Stimulated activated CD4-positive, alpha-beta T cell treated with anti-CD3 and anti-CD28 coated beads, Interleukin-1b, Interleukin-23, amount 100 ng/mL, for 48 hours (primary cell): ENCODE measurements around the gene ATP4B.
"Not testable (repeated sequence)": the region's sequence is repeated elsewhere in the genome, so short reads cannot be mapped to it uniquely, and the experiment has no call there.

Experiments used
- DNase-seq: peaks from one replicate; pipeline ENCODE4 v3.0.0-alpha.2; 2020

ATP4B gene

DNA sequence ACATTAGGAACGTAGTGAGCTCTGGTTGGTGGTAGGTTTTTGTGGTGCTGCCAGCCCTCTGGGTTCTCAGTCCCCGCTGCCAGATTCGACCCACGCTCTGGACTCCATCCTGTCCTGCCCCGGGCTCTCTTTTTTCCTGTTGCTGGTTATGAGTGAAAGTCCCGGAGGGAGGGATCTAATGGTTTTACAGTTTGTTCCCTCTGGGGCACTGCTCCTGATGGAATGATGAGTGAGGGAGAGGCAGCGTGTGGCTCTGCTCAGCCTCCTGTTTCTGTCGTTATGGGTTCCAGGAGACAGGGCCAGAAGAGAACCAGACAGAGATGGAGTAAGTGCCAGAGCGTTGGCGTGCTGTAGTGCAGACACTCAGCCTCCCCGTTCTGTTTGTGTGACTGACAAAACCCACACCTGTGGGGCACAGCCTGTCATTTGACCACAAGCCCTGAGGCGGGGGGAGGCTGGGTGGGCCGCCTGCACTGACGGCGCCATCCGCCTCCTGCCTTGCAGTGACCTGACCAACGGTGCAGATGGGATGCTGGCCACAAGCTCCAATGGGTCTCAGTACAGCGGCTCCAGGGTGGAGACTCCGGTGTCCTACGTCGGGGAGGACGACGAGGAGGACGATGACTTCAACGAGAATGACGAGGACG, 18.3 kb downstream of the ATP4B start:
- DNase-seq = no peak

- DNase-seq = no peak
These were observed 19.2 kb downstream of the ATP4B start for GRCh38 chr13:113638806-113639205.

DNA sequence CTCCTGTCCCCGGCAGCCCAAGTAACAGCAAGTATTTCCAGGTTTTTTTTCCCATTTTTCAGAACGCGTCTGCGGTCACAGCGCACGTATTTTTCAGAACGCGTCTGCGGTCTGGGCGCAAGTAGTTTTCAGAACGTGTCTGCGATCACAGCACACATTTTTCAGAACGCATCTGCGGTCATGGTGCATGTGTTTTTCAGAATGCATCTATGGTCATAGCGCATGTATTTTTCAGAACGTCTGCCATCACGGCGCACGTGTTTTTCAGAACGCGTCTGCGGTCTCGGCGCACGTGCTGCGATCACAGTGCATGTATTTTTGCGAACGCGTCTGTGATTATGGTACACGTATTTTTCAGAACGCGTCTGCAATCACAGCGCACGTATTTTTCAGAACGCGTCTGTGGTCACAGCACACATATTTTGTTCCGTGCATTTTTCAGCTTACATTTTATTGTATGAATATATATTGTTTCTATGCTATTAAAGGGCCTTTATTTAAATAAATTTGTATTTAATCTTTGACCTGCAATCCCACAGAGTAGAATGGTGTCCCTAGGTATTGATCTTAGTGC, 19.7 kb downstream of the ATP4B start:
- DNase-seq = no peak

- DNase-seq = no peak
These were observed 20.5 kb downstream of the ATP4B start for GRCh38 chr13:113637262-113638160.

GRCh38 chr13:113636266-113636963, 21.6 kb downstream of the ATP4B start:
- DNase-seq = no peak

GRCh38 chr13:113635709-113636108, 22.3 kb downstream of the ATP4B start:
- DNase-seq = no peak

DNA sequence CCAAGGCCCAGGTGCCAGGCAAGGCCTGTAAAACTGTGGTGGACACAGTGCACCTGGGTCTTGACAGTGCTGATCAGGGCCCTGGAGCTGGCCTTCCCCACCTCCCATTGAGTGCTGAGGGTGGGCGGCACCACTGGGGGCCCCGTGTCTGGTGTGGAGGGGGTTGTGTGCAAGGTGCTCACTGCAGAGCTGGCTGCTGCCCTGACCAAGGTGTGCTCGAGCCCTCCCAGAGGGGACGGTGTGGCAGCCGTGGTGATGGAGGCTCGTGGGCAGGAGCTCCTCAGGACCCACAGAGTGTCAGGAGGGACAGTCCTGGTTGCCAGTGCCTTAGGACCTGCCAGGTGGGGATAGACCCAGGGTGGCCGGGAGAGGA, 23.0 kb downstream of the ATP4B start:
- no peak for DNase-seq

- no peak for DNase-seq
These were observed 23.5 kb downstream of the ATP4B start for GRCh38 chr13:113634279-113635047.

GRCh38 chr13:113633485-113633873, 24.5 kb downstream of the ATP4B start:
- DNase-seq = no peak

DNA sequence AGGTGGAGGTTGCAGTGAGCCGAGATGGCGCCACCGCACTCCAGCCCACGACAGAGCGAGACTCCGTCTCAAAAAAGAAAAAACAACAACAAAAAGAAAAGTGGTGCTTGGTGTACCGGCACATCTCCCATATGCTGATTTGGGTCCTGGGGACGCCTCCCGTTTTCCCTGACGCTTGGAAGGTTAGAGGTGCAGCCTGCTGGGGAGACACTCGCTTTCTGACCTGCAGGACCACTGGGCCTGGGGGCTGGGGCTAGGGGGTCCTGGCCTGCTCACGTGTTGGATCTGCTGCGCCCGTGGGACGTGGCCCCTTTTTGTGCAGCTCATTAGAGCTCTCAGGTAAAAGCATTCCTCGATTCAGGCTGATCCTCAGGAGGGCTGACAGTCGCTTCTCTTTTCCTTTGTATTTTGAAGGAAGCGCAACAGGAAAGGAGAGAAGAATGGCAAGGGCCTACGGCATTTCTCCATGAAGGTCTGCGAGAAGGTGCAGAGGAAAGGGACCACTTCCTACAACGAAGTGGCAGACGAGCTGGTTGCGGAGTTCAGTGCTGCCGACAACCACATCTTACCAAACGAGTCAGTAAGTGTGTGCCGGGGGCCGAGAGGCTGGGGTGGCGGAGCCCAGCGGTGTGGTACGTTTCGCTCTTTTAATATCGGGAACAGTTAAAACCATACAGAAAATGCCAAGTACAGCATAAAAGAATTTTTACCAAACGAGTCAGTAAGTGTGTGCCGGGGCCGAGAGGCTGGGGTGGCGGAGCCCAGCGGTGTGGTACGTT, 25.1 kb downstream of the ATP4B start:
- no peak for DNase-seq

DNA sequence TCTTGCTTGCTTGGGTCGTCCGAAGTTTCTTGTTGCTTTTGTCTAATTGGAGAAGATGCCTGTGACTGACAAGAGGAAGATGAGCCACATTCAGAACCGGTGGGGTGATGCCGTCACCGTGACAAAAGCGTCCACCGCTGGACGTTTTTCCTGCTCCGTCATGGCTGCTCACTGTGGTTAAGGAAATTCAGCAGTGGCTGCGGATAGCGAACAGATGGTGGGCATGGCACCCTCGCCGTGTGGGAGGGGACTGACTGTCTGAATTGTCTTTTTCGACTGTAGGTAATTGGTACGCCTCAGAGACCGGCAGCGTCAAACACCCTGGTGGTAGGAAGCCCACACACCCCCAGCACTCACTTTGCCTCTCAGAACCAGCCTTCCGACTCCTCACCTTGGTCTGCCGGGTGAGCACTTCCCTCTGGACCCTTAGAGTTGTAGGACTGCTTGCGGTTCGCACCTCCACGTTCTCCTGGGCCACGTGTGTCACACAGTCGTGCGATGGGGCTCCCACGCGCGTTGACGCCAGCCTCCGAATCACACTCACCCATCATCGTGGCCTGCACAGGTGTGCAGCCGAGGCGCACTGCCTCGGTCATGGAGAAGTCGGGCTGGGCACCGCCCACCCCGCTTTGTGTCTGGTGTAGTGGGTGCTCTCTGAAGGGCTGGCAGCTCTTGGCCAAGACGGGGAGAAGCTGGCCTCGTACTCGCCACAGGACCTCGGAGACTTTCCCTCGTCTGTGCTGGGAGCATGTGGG, 26.5 kb downstream of the ATP4B start:
- DNase-seq = no peak

GRCh38 chr13:113630804-113631203, 27.2 kb downstream of the ATP4B start:
- DNase-seq = no peak

- no peak for DNase-seq
These were observed 27.7 kb downstream of the ATP4B start for GRCh38 chr13:113630296-113630695.

GRCh38 chr13:113629866-113630265, 28.1 kb downstream of the ATP4B start:
- no peak for DNase-seq

DNA sequence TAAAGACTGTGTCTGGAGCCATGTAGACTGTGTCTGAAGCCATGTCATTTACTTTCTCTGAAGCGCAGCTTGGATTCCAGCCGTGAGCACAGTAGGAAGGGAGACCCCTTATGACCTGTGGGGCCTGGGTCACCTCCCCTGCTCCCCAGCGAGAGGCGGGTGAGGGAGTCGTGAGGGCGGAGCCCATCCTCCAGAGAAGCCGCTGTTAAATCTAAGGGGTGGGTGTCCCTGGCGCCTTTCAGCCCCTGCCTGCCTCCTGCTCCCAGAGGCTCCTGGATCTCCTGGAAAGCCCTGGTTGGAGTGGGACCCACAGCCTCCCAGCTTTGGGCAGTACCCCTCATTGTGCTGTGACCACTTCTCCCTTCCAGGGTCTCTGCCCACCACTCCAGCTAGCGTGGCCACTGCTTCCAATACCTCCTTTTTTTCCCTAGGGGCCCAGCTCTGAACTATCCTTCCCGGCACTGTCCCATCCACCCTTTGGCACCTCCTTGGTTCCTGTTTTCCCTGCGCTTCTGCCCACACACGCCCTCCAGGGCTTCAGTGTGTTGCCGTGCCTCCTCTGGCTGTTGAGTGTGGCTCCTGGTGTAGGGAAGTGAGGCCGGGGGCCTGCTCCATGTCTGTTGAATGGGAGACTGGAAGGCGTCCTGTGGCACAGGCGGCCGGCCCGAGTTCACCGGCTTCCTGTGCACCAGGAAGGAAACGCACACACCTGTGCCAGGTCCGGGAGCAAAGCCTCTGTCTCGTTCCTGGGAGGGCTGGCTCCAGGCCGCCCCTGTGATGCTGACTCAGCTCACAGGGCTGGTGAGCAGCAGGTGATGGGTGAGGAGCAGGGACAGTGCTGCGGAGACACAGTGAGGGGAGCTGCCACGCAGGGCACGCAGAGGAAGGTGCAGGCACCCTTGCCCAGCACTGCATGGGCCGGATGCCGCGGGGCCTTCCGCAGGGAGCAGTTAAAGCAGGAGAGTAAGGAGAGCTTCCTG, 29.4 kb downstream of the ATP4B start:
- DNase-seq = no peak

DNA sequence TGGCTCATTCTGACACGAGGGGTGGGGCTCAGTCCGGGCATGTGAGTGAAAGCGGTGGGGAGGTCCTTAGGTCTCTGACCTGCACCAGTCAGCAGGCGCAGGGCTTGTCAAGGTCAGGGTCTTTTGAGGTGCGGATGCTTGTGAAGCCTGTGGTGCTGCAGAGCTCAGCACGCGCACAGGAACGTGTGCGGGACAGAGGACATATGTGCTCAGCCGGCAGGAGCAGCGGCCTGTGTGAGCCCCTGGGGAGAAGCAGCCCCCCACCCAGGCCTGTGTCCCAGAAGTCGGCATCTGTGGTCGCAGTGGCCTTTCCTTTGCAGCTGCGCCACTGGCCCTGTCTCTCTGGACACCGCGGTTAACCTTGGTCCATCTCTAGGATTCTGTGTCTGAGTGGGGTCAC, 30.9 kb downstream of the ATP4B start:
- no peak for DNase-seq

DNA sequence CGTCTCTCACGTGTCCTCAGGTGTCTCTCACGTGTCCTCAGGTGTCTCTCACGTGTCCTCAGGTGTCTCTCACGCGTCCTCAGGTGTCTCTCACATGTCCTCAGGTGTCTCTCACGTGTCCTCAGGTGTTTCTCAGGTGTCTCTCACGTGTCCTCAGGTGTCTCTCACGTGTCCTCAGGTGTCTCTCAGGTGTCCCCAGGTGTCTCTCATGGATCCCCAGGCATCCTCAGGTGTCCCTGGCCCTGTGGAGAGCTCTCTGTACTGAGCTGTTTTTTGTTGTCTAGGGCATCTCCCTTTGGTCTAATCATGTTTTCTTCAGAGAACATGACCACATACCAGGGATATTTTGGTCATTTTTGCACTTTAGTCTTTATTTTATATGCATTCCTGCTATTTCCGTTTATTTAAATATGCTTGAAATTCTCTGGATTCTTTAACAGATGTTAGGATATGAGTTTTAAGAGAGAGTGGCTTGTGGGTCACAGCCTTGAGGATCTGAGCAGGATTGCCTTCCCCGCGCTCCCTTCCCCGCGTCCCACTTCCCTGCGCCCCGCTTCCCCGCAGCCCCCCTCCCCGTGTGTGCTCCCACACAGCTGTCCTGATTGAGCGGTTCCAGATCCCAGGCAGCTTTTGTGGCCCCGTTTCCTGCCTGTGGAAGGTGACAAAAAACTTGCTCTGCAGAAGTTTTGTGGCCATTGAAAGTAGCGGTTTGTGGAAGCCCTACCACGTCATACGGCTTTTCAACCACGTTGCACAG, 31.9 kb downstream of the ATP4B start:
- DNase-seq = no peak

- not testable (repeated sequence) for DNase-seq
These were observed 33.2 kb downstream of the ATP4B start for GRCh38 chr13:113624640-113625304.

DNA sequence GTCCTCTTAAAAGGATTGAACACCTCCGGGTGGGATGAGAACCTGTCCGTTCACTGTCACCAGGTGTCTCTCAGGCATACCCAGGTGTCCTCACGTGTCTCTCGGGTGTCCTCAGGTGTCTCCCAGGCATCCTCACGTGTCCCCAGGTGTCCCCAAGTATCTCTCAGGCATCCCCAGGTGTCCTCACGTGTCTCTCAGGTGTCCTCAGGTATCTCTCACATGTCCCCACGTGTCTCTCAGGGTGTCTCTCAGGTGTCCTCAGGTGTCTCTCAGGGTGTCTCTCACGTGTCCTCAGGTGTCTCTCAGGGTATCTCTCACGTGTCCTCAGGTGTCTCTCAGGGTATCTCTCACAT, 33.8 kb downstream of the ATP4B start:
- no peak for DNase-seq
